Suprapubic skin (tissue), 3 donors: Measurements from ENCODE around the gene IL1RAPL2.

Source experiments
- POLR2A ChIP-seq, 2 donors: fragments of 450-650 bp; IDR thresholded peaks; one replicate each; pipeline ENCODE4 v1.6.1; 2017; ENCODE audit warnings: antibody characterized with exemption in 2 of 2, mild to moderate bottlenecking in 2 of 2, moderate library complexity in 2 of 2
- TF ChIP-seq, protein P1 (sequence below), 2 donors: fragments of 200-600 bp in 1 of 2; fragments of 450-650 bp in 1 of 2; sonication (generic) in 1 of 2; IDR thresholded peaks; one replicate each; pipeline ENCODE4 v1.5.1; 2016 to 2019; ENCODE audit warnings: antibody characterized with exemption in 2 of 2, mild to moderate bottlenecking in 1 of 2, moderate library complexity in 1 of 2

DNA sequence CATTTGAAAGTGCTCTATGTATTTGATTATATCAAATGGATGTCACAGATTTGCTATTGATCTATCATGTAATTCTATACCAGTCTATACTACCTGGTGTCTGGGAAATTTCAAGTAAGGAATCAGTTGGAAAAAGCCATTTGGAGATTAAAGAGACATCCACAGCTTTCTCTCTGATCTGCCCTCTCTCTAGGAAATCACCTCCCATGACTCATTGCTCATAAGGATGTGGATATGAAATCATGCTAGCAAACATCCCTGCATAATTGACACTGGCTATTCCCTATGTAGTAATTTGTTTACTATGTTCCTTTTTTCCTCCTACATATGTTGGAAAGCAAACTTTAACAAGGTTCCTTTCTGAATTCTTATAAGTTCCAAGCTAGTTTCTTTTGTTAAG is 560.2 kb downstream of the IL1RAPL2 start:
- TF ChIP-seq, protein P1, sequence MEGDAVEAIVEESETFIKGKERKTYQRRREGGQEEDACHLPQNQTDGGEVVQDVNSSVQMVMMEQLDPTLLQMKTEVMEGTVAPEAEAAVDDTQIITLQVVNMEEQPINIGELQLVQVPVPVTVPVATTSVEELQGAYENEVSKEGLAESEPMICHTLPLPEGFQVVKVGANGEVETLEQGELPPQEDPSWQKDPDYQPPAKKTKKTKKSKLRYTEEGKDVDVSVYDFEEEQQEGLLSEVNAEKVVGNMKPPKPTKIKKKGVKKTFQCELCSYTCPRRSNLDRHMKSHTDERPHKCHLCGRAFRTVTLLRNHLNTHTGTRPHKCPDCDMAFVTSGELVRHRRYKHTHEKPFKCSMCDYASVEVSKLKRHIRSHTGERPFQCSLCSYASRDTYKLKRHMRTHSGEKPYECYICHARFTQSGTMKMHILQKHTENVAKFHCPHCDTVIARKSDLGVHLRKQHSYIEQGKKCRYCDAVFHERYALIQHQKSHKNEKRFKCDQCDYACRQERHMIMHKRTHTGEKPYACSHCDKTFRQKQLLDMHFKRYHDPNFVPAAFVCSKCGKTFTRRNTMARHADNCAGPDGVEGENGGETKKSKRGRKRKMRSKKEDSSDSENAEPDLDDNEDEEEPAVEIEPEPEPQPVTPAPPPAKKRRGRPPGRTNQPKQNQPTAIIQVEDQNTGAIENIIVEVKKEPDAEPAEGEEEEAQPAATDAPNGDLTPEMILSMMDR (IDR thresholded peaks at IDR 0.05): no peak
- TF ChIP-seq POLR2A (IDR thresholded peaks at IDR 0.05): no peak
